Mammary epithelial cell (primary cell): ENCODE results near the gene ART5.

Experiments
- CTCF ChIP-seq, 2 donors: IDR thresholded peaks in 1 of 2; conservative IDR thresholded peaks in 1 of 2; 2 replicates each; pipeline ENCODE4 v1.5.1; 2011 to 2012; ENCODE audit warnings: inconsistent platforms in 2 of 2, low read length in 2 of 2, mild to moderate bottlenecking in 2 of 2, control low read depth in 1 of 2, low read depth in 1 of 2; ENCODE audit not compliant: insufficient read depth in 1 of 2; ENCODE audit errors: extremely low read depth in 1 of 2
- EZH2 ChIP-seq: IDR thresholded peaks from 2 replicates; pipeline ENCODE4 v1.6.1; 2012; ENCODE audit warnings: low read length, inconsistent platforms, borderline replicate concordance

GRCh38 chr11:3665336-3666022 lies 23.7 kb upstream of the ART5 start:
- TF ChIP-seq CTCF (conservative IDR thresholded peaks at IDR 0.05 in 1 of 2, IDR thresholded peaks at IDR 0.05 in 1 of 2; ENCODE audit: extremely low read depth in 1 of 2, insufficient read depth in 1 of 2, low read depth in 1 of 2, low read length in 2 of 2) = no peak
- TF ChIP-seq EZH2 = no peak
